HEK293 (cell line): ENCODE results near the gene ACAP1.

Experiments
- CTCF ChIA-PET: fragments of 350-600 bp; formaldehyde crosslinking; extraction: SDS; loops from one replicate; lab custom pipeline; 2021; ENCODE audit warnings: antibody characterized with exemption; lab: Yijun Ruan, JAX
- POLR2A ChIA-PET: fragments of 300-600 bp; formaldehyde crosslinking; extraction: SDS; loops from one replicate; lab custom pipeline; 2020; ENCODE audit warnings: antibody characterized with exemption, inconsistent platforms; lab: Yijun Ruan, JAX
- H3K27ac ChIP-seq: fragments of 200-500 bp; sonication (Bioruptor generic); 2 replicates; pipeline ENCODE4 v1.5.1; 2014; ENCODE audit warnings: low read depth, low read length, control low read depth, inconsistent platforms; ENCODE audit errors: extremely low read depth
- H3K36me3 ChIP-seq, 2 experiments: fragments of 200-500 bp in 1 of 2; sonication (Bioruptor generic) in 1 of 2; 1 replicate in 1 of 2; 2 replicates in 1 of 2; pipeline ENCODE4 v1.5.1; 2014 to 2017; ENCODE audit warnings: inconsistent platforms in 2 of 2, low read length in 2 of 2; ENCODE audit not compliant: control insufficient read depth in 2 of 2, insufficient read depth in 1 of 2
- H3K4me1 ChIP-seq: fragments of 200-500 bp; sonication (Bioruptor generic); 2 replicates; pipeline ENCODE4 v1.5.1; 2014; ENCODE audit warnings: mild to moderate bottlenecking, low read length, inconsistent platforms; ENCODE audit not compliant: control insufficient read depth, insufficient read depth
- H3K4me3 ChIP-seq: 2 replicates; pipeline ENCODE4 v1.5.1; 2011; ENCODE audit warnings: low read depth, mild to moderate bottlenecking, control low read depth, low read length, moderate library complexity
- H3K9me3 ChIP-seq: fragments of 200-500 bp; sonication (Bioruptor generic); 2 replicates; pipeline ENCODE4 v1.5.1; 2014; ENCODE audit warnings: low read depth, low read length, inconsistent platforms; ENCODE audit not compliant: control insufficient read depth, insufficient read depth
- ELK4 ChIP-seq: IDR thresholded peaks from 2 replicates; pipeline ENCODE4 v1.6.1; 2011; ENCODE audit warnings: mild to moderate bottlenecking, low read depth, low read length, borderline replicate concordance
- GLI2 ChIP-seq: fragments of 450-650 bp; formaldehyde crosslinking; IDR thresholded peaks from 2 replicates; pipeline ENCODE4; 2017; ENCODE audit warnings: missing biosample characterization, missing genetic modification characterization, low read depth, borderline replicate concordance
- IKZF3 ChIP-seq: fragments of 450-650 bp; IDR thresholded peaks from 2 replicates; pipeline ENCODE4 v1.5.0; 2018; ENCODE audit warnings: missing biosample characterization, mild to moderate bottlenecking, missing genetic modification characterization, moderate library complexity
- KLF16 ChIP-seq: fragments of 450-650 bp; formaldehyde crosslinking; IDR thresholded peaks from 2 replicates; pipeline ENCODE4 v1.5.1; 2017; ENCODE audit warnings: missing biosample characterization, missing genetic modification characterization
- SETDB1 ChIP-seq: IDR thresholded peaks from one replicate; pipeline ENCODE4 v1.6.1; 2017; ENCODE audit warnings: mild to moderate bottlenecking, low read length, moderate library complexity, mixed read lengths; ENCODE audit not compliant: insufficient read length
- YY1 ChIP-seq: fragments of 450-650 bp; formaldehyde crosslinking; IDR thresholded peaks from 2 replicates; pipeline ENCODE4 v1.5.1; 2018; ENCODE audit warnings: missing biosample characterization, missing genetic modification characterization
- ZBTB10 ChIP-seq: fragments of 450-650 bp; formaldehyde crosslinking; IDR thresholded peaks from 2 replicates; pipeline ENCODE4 v1.5.1; 2016; ENCODE audit warnings: missing biosample characterization, missing genetic modification characterization
- ZIC2 ChIP-seq: fragments of 450-650 bp; formaldehyde crosslinking; IDR thresholded peaks from 2 replicates; pipeline ENCODE4 v1.5.1; 2016; ENCODE audit warnings: missing biosample characterization, missing genetic modification characterization
- ZNF132 ChIP-seq: fragments of 450-650 bp; formaldehyde crosslinking; IDR thresholded peaks from 2 replicates; pipeline ENCODE4 v1.5.1; 2017; ENCODE audit warnings: missing biosample characterization, missing genetic modification characterization, borderline replicate concordance
- ZNF133 ChIP-seq: fragments of 450-650 bp; formaldehyde crosslinking; IDR thresholded peaks from 2 replicates; pipeline ENCODE4 v1.5.1; 2016; ENCODE audit warnings: missing biosample characterization, missing genetic modification characterization
- ZNF157 ChIP-seq: fragments of 450-650 bp; formaldehyde crosslinking; IDR thresholded peaks from 2 replicates; pipeline ENCODE4 v1.5.1; 2016; ENCODE audit warnings: missing biosample characterization, missing genetic modification characterization
- ZNF2 ChIP-seq: fragments of 450-650 bp; formaldehyde crosslinking; IDR thresholded peaks from 2 replicates; pipeline ENCODE4 v1.5.1; 2016; ENCODE audit warnings: missing biosample characterization, missing genetic modification characterization
- ZNF202 ChIP-seq: fragments of 450-650 bp; formaldehyde crosslinking; IDR thresholded peaks from 2 replicates; pipeline ENCODE4 v1.5.1; 2016; ENCODE audit warnings: missing biosample characterization, missing genetic modification characterization, borderline replicate concordance
- ZNF23 ChIP-seq: fragments of 450-650 bp; formaldehyde crosslinking; IDR thresholded peaks from 2 replicates; pipeline ENCODE4 v1.5.1; 2016; ENCODE audit warnings: missing biosample characterization, missing genetic modification characterization, borderline replicate concordance
- ZNF280D ChIP-seq: fragments of 450-650 bp; formaldehyde crosslinking; IDR thresholded peaks from 2 replicates; pipeline ENCODE4 v1.5.1; 2016; ENCODE audit warnings: missing biosample characterization, missing genetic modification characterization
- ZNF292 ChIP-seq: fragments of 450-650 bp; formaldehyde crosslinking; IDR thresholded peaks from 2 replicates; pipeline ENCODE4 v1.5.1; 2016; ENCODE audit warnings: low read depth, missing biosample characterization, missing genetic modification characterization, borderline replicate concordance
- ZNF324 ChIP-seq: fragments of 450-650 bp; formaldehyde crosslinking; IDR thresholded peaks from 2 replicates; pipeline ENCODE4 v1.5.1; 2016; ENCODE audit warnings: missing biosample characterization, missing genetic modification characterization
- ZNF394 ChIP-seq: fragments of 450-650 bp; formaldehyde crosslinking; IDR thresholded peaks from 2 replicates; pipeline ENCODE4 v1.5.1; 2016; ENCODE audit warnings: missing biosample characterization, missing genetic modification characterization, mild to moderate bottlenecking, moderate library complexity, borderline replicate concordance
- ZNF416 ChIP-seq: fragments of 450-650 bp; formaldehyde crosslinking; IDR thresholded peaks from 2 replicates; pipeline ENCODE4 v1.5.1; 2016; ENCODE audit warnings: missing biosample characterization, missing genetic modification characterization
- ZNF521 ChIP-seq: fragments of 450-650 bp; formaldehyde crosslinking; IDR thresholded peaks from 2 replicates; pipeline ENCODE4 v1.5.1; 2017; ENCODE audit warnings: missing biosample characterization, mild to moderate bottlenecking, missing genetic modification characterization
- ZNF558 ChIP-seq: fragments of 450-650 bp; formaldehyde crosslinking; IDR thresholded peaks from 2 replicates; pipeline ENCODE4 v1.5.1; 2016; ENCODE audit warnings: missing biosample characterization, missing genetic modification characterization
- ZNF580 ChIP-seq: fragments of 450-650 bp; formaldehyde crosslinking; IDR thresholded peaks from 2 replicates; pipeline ENCODE4 v1.5.1; 2016; ENCODE audit warnings: missing biosample characterization, missing genetic modification characterization
- ZNF777 ChIP-seq: fragments of 450-650 bp; formaldehyde crosslinking; IDR thresholded peaks from 2 replicates; pipeline ENCODE4 v1.5.1; 2017; ENCODE audit warnings: missing biosample characterization, missing genetic modification characterization, borderline replicate concordance
- ZNF792 ChIP-seq: fragments of 450-650 bp; formaldehyde crosslinking; IDR thresholded peaks from 2 replicates; pipeline ENCODE4 v1.5.1; 2016; ENCODE audit warnings: missing biosample characterization, missing genetic modification characterization
- ZSCAN16 ChIP-seq: fragments of 450-650 bp; formaldehyde crosslinking; IDR thresholded peaks from 2 replicates; pipeline ENCODE4 v1.5.1; 2016; ENCODE audit warnings: missing biosample characterization, missing genetic modification characterization

The ACAP1 gene

GRCh38 chr17:7374353-7374752, 38.0 kb downstream of the ACAP1 start (continued):
- TF ChIP-seq ZNF792 (tag by site-specific recombination) (no peak), ZNF2 (tag by site-specific recombination) (peak; percentile 93), ZNF157 (tag by site-specific recombination) (no peak), GLI2 (tag by site-specific recombination) (no peak), ZNF777 (tag by site-specific recombination) (no peak), ZBTB10 (no peak)

- H3K9me3 ChIP-seq = no peaks in the 10 kb centered on the region
- no peak overlapping the region for H3K27ac ChIP-seq
- H3K36me3 ChIP-seq = no peaks in the 10 kb centered on the region
- no peaks in the 10 kb centered on the region for H3K4me1 ChIP-seq
- H3K4me3 ChIP-seq = no peak overlapping the region
- 0 out of 2 replicates have a peak, but pooled peaks have one; percentile 39 for TF ChIP-seq ZNF580 (tag by site-specific recombination)
- TF ChIP-seq ZNF280D (tag by site-specific recombination) = 0 out of 2 replicates have a peak, but pooled peaks have one; percentile 52
- TF ChIP-seq ZNF416 (tag by site-specific recombination) = no peak
- TF ChIP-seq ZNF324 = no peak
- no peak for TF ChIP-seq ZNF521 (tag by site-specific recombination)
- no peak for TF ChIP-seq IKZF3 (tag by site-specific recombination)
- no peak for TF ChIP-seq ZNF23
- peak; percentile 77 for TF ChIP-seq ZNF558 (tag by site-specific recombination)
- TF ChIP-seq SETDB1 = peak; percentile 20
- TF ChIP-seq ZNF292 (tag by site-specific recombination) = no peak
- TF ChIP-seq ZNF133 (tag by site-specific recombination) = no peak
- no peak for TF ChIP-seq ZIC2 (tag by site-specific recombination)
- TF ChIP-seq ZSCAN16 (tag by site-specific recombination) = no peak
- TF ChIP-seq ZNF394 = no peak
- TF ChIP-seq ZNF202 = no peak
- no peak for TF ChIP-seq ZNF132 (tag by site-specific recombination)
- no peak for TF ChIP-seq KLF16 (tag by site-specific recombination)
- no peak for TF ChIP-seq ELK4
- TF ChIP-seq YY1 (tag by site-specific recombination) = no peak
- POLR2A ChIA-PET = no interaction called here
- CTCF ChIA-PET = no interaction called here
Measured at GRCh38 chr17:7379134-7379533, 42.8 kb downstream of the ACAP1 start.
